Suppressor macrophage treated with lipopolysaccharide for 1 hour (primary cell): ENCODE data around the gene STRC.
"Not testable (repeated sequence)": the region's sequence is repeated elsewhere in the genome, so short reads cannot be mapped to it uniquely, and the experiment has no call there.

Experiments
- DNase-seq, 3 donors: peaks; one replicate each; pipeline ENCODE4 v3.0.0-alpha.2; 2020 to 2022

The STRC gene

DNA sequence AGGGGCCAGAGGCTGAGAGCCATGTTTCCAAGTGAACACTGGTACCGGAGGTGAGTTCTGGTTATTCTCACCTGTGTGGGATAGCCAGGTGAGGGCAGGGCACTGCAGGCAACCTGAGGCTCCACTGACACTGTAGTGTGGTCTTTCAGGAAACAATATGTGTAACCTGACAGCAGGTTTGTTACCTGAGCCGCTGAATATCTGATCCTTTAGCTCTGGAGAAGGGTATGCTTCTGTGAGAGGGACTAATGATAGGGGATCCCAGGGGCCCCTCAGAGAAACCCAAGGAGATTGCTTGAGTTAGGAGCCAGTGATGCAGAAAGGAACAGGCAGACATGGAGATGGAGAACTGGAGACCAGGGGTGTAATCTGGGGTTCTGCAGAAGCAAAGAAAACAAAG, at the start of gene STRC:
Gene STRC (minus strand): TSS at position 101 of the 400 bp plus-strand sequence. CDS start 78 bp downstream, at position 23.
- not testable (repeated sequence) for DNase-seq

GRCh38 chr15:43666177-43666576, 47.6 kb upstream of the STRC start:
- not testable (repeated sequence) for DNase-seq

- not testable (repeated sequence) for DNase-seq
These were observed 44.7 kb upstream of the STRC start for GRCh38 chr15:43663333-43663732.

- DNase-seq: not testable (repeated sequence)
These were observed 43.7 kb upstream of the STRC start for GRCh38 chr15:43662293-43662692.

DNA sequence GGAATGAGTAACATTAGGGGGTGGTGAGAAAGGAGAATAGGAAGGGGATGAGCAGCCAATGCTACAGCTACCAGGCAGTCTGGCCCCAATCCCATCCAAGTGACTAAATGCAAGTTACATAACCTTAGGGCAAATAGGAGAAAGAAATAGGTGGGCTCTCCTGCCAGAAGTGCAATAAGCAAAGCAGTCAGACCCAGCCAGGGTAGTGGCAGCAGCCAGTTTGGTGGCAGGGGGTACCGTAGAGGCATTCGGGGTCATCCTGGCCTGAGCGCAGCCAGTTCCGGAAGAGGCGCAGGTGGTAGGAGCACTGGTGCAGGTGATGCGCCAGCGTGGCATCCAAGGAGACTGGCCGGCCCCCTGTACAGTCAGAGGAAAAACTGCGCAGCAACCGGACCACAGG, 41.1 kb upstream of the STRC start:
- DNase-seq: not testable (repeated sequence)

- DNase-seq: not testable (repeated sequence)
These were observed 30.9 kb upstream of the STRC start for GRCh38 chr15:43649430-43649926.

GRCh38 chr15:43648649-43649429, 30.2 kb upstream of the STRC start, which contains the start of gene CATSPER2:
CATSPER2 (minus strand) TSS chr15:43648844; CDS start chr15:43648061, 783 bp downstream.
- DNase-seq: no peak

- not testable (repeated sequence) for DNase-seq
These were observed 20.0 kb upstream of the STRC start for GRCh38 chr15:43638464-43639204.

GRCh38 chr15:43626937-43627336, 8.3 kb upstream of the STRC start:
- DNase-seq: not testable (repeated sequence)

DNA sequence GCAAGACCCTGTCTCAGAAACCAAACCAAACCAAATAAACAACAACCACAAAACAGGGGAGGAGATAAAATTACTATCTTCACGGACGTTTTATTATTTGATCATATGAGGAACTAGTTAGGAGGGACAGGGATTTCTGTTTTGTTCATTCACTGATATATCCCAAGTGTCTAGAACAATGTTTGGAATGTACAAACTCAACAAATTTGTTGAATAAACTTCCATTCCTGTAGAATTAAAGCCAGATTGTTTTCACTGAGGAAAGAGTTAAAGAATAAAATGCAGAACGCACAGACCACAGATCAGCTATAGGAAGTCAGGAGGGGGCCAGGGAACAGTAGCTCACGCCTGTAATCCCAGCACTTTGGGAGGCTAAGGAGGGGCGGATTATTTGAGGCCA, 6.5 kb upstream of the STRC start:
- DNase-seq: no peak

DNA sequence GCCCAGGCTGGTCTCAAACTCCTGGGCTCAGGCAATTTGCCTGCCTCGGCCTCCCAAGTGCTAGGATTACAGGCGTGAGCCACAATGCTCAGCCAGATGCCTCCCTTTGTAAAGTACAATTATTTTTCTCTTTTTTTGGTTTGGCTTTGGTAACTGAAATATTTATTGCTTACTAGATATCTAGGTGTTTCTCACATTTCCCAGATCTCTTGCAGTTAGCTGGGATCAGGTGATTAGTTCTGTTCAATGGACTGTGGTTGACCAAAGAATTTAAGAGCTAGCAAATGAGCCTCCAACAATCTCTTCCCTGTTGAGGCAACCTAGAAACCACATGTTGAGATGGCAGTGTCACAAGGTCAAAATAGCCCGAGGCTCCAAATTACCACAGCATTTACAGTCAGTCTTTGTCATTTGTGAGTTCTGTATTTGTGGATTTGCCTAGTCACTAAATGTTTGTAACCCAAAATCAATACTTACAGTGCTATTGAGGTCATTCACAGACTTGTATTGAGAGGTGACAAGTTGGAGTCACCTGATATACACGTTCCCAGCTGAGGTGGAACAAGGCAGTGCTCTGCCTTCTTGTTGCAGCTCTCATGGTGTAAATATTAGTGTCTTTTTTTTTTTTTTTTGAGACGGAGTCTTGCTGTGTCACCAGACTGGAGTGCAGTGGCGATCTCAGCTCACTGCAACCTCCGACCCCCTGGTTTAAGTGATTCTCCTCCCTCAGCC, 3.6 kb upstream of the STRC start:
- not testable (repeated sequence) for DNase-seq

DNA sequence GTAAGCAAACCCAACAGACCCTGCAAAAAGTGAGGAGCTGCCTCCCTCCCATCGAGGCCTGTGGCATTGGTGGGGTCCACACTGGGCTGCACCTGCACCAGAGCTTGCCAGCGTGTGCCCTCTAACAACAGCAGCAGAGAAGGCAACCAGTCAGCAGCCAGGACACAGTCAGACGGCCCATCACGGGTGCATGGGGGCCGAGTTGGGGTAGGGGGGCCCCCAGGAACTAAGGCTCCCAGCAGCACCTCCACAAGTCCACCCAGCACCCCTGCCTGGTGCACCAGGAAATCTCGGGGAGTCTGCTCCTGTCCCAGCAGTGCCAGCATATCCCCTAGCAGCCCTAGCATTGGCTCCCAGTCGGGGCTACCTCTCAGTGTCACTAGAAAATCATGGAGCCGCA, 850 bp downstream of the STRC start:
- not testable (repeated sequence) for DNase-seq

DNA sequence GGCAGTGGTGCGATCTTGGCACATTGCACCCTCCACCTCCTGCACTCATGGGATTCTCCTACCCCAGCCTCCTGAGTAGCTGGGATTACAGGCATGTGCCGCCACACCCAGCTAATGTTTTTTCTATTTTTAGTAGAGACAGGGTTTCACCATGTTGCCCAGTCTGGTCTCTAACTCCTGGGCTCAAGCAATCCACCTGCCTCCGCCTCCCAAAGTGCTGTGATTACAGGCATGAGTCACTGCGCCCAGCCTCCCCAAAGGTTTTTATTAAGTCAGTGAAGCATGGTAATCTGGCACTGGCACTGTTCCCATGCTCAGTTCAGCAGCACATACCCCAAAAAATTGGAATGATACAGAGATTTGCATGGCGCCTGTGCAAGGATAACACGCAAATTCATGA, 16.4 kb downstream of the STRC start:
- DNase-seq: not testable (repeated sequence)

DNA sequence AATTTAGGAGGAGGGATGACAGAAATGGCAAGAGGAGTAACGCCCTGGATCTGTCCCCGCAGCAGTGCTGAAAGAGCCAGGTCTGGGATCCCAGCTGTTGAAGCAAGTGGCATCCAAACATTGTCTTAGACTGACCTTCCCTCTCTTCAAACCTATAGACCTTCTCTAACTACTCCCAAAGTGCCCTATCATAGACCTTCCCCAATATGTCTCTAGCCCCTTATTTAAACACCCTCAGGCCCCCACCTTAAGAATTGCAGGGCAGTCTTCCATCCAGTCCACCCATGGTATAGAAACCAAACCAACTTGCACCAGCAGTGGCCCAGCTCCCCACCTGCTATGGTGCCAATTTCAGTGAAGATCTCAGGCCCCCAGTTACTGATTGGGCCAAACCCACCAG, 18.4 kb downstream of the STRC start:
- DNase-seq: not testable (repeated sequence)

DNA sequence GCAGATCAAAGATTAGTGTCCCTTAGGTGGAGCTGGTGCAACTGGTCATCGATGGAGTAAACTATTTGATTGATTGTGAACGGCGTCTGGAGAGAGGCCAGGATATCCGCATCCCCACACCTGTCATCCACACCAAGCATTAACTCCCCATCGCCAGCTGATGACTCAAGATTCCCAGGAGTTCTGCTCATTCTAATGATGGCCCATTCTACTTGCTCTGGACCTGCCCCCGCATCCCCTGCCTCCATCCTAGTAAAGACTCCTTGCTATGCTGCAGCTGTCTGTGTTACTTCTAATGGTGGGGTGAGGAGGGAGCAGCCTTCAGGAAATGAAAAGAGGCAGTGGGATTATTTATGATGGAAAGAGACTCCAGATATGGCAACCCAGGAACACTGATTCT, 19.5 kb downstream of the STRC start:
- not testable (repeated sequence) for DNase-seq

GRCh38 chr15:43593328-43594190, 25.0 kb downstream of the STRC start, which contains the start of gene CKMT1B:
CKMT1B (plus strand) TSS chr15:43594027; CDS start chr15:43594219, 192 bp downstream.
- not testable (repeated sequence) for DNase-seq

GRCh38 chr15:43592841-43593240, 25.8 kb downstream of the STRC start:
- DNase-seq: not testable (repeated sequence)

- DNase-seq: not testable (repeated sequence)
These were observed 28.7 kb downstream of the STRC start, which contains the start of gene PPIP5K1 for GRCh38 chr15:43589778-43590466. PPIP5K1 (minus strand) TSS chr15:43590208; CDS start chr15:43584504, 5,704 bp downstream.

DNA sequence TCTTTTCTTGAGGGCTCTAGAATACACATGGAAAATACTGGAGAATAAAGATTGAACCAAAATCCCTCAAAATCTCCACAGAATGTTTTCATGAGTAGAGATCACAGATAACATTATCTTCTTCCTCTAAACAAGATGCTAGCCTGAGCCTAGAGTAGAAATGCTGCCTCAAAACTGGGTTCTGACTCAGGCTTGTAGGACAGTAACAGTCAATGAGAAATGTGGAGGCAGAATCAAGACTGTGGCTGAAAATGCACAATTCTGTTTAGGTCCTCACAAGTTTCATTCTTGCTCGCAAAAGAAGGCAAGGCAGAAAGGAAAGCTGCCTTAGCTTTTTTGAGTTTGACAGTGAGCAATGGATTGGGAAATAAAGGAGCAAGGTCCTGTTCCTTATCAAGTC, 44.0 kb downstream of the STRC start:
- not testable (repeated sequence) for DNase-seq

- not testable (repeated sequence) for DNase-seq
These were observed 52.0 kb downstream of the STRC start for GRCh38 chr15:43566615-43567014.

- DNase-seq: not testable (repeated sequence)
These were observed 54.8 kb downstream of the STRC start for GRCh38 chr15:43563793-43564192.
